ENCODE measurements around the gene PIK3C2A. TPM values are rescaled to one million over a fixed set of nuclear protein-coding genes. Genes with fewer than 3 reads are reported as not detected.

Gene PIK3C2A
- 53.9 and 70.8 TPM in 2 replicates for total RNA-seq

DNA sequence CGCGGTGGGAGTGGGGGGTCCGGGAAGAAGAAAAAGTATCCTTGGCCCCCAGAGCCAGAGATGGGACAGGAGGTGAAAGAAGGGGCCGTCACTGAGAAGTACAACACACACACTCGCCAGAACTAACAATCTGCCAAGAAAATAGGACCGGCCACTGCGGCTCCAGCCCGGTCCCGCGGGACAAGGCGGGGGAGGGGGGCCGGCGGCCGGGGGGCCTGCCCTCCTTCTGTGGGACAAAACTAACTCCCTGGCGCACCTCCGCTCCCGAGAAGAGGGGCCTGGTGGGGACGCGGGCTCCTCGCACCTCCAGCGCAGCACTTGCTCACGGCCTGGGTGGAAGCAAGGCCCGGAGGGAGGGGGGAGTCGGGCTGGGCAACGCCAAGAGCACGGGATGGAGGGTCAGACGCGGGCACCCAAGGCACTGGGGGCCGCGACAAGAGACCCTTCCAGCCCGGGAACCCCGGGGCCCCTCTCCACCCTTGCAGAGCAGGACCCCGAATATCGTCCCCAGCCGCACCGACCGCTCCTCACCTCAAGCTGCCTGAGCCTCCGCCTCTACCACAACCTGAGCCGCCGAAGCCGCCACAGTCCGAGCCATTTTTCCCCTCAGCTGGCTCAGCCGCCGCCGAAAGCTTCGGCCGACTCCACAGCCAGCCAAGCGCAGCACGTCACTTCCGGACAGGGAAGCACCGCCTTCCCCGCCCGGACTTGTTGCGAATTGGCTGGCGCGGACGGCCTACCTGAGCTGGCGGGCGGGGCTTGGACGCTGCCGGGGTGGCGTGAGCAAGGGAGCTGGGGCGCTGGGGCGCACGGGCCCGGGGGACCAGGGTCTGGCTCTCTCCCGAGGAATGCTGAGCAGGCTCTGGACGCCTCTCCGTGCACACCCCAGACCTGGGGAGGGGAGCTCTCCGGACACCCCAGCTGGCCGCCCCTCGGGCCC, at the start of gene PIK3C2A:
Gene PIK3C2A (minus strand): TSS at position 670 of the 940 bp plus-strand sequence. CDS start 38,245 bp downstream, outside the sequence.

Other genes with a start within 250 kb of the PIK3C2A start
- 0.26 and 0.39 TPM in 2 replicates for gene PLEKHA7, start 193.6 kb downstream of the PIK3C2A start, total RNA-seq
- 344 and 533 TPM in 2 replicates for gene RPS13, start 130.3 kb downstream of the PIK3C2A start, total RNA-seq
- 110 and 149 TPM in 2 replicates for gene NUCB2, start 68.8 kb upstream of the PIK3C2A start, total RNA-seq
- 3.5 and 8.4 TPM in 2 replicates for gene NCR3LG1, start 143.8 kb upstream of the PIK3C2A start, total RNA-seq
- 0.07 TPM in 1 of 2 replicates, not detected in the other for gene KCNJ11, start 180.7 kb upstream of the PIK3C2A start, total RNA-seq